GM19025 (cell line): ENCODE data around the gene RNF167.
"Not testable (repeated sequence)": the region's sequence is repeated elsewhere in the genome, so short reads cannot be mapped to it uniquely, and the experiment has no call there.

Experiments used
- ATAC-seq: cut with Tn5 transposase; IDR thresholded peaks from one replicate; pipeline ENCODE4 v1.9.1; 2021; ENCODE audit warnings: mild to moderate bottlenecking, low read depth, moderate library complexity; ENCODE audit not compliant: unreplicated experiment

RNF167 gene

GRCh38 chr17:4901648-4902344 is 38.3 kb upstream of the RNF167 start:
- no peak for ATAC-seq

DNA sequence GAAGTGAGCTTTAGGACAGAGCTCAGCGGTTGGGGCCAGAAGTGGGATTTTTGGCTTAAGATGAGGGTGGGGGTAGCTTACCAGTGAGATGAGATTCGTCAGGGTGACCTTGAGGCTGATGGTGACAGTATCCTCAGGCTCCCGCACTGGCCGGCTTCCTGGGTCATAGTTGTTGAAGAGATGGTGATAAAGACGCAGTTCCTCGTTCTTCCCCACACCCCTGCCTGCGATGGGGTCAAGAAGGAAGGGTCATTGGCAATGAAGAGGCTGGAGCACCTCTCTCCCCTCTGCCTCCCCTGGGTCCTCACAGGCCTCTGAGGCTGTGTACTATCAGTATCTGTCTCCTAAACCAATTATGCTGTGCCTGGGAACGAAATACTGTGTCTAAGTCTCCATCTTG is 37.5 kb upstream of the RNF167 start:
- ATAC-seq: no peak

DNA sequence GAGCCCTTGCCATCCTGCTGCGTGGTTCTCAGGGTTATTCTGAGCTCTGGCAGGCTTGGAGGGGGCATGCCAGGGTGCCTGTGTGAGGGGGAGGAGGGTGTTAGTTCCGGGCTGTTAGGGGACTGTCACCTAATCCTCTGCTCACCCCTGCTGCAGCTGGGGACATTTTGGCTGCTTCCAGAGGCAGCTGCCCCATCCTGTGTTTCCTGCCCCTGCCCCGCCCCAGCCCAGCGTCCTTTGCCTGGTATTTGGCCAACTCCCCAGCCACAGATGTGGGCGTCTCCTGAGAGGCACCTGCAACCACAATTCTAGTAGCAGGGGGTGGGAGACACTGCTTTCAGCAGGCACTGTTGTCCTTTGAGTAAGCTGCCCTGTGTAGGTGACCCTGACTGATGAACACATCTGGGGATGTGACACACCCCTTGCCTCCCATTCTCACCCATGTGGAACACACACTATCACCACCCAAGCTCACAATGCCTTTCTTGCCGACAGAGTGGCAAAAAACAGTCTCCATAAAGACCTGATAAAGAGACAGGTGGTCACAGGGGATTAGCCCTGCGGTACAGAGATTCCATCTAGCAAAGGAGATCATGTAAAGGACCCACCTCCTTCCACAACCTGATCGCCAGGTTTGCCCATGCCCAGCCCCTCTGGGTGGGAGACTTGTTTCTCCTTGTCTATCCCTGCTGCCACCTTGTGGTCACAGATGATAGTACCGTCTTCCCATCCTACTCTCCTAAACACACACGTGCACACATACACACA is 36.8 kb upstream of the RNF167 start, which contains the start of gene CHRNE:
Gene CHRNE, minus strand, starts transcription at position 48 of the 768 bp plus-strand sequence. Its CDS starts 35 bp downstream, at position 13.
- no peak for ATAC-seq

- not testable (repeated sequence) for ATAC-seq
Observed at GRCh38 chr17:4906642-4907041, 33.4 kb upstream of the RNF167 start.

DNA sequence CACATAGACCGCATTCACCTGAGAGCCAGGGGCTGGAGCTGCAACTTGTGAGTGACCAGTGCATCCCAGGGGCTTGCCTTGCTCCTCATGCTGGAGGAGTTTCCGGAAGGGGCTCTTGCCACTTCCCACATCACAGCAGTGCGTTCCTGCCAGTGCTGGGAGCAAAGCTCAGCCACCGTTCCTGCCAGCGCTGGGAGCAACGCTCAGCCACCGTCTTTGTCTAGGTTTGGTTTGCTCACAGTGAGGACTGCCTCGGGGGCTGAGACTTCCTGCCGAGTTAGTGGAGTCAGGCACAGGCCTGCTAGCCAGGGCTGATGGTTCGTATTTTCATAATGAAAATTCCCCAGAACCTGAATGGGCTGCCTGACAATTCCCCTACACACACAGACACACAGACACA is 31.8 kb upstream of the RNF167 start:
- ATAC-seq: no peak

DNA sequence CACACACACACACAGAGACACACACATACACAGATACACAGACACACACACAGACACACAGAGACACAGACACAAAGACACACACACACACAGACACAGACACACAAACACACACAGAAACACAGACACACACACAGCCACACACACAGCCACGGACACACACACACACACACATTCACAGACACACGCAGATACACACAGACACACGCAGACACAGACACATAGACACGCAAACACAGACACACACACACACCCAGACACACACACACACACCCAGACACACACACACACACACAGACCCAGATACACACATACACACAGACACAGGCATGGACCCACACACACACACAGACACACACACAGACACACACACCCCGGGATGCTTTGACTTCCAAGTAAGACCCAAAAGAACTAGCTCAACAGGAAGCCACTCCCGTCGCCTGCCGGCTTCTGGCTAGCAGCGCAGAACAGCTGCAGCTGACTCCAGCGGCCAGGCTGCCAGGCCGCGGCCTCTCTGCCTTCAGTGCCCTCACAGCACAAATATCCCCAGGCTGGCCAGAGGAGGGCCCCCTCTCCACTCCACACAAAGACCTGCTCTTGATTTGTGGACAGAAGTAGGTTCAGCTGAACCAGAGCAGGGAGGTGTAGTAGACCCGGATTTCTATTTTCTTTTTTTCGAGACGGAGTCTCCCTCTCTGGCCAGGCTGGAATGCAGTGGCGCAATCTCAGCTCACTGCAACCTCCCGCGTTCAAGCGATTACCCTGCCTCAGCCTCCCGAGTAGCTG is 31.2 kb upstream of the RNF167 start:
- no peak for ATAC-seq

DNA sequence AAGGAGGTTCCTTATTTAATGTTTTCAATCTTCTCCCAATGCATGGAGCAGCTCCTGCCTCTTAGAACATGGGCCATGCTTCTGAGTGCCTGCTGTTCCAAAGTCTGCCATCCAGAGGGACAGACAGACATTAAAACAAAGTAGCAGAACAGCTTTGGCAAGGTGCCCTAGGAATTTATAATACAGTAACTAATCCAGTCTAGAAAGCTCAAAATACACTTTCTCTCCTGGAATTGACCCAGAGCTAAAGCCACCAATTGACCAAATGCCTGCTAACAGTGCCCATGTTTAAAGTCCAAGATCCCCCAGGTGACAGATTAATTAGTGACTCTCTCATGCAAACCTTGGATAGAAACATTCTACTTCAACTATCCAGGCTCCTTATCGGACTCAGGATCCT is 26.1 kb upstream of the RNF167 start:
- no peak for ATAC-seq

DNA sequence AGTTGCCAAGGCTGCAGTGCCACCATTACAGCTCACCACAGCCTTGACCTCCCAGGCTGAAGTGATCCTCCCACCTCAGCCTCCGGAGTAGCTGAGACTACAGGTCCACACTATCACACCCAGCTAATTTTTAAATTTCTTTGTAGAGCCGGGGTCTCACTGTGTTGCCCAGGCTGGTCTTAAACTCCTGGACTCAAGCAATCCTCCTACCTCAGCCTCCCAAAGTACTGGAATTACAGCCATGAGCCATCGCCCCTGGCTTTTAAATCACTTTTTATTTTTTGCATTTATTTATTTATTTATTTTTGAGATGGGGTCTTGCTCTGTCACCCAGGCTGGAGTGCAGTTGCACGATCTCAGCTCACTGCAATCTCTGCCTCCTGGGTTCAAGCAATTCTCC is 25.5 kb upstream of the RNF167 start:
- not testable (repeated sequence) for ATAC-seq

- ATAC-seq: no peak
Observed at GRCh38 chr17:4919511-4920047, 20.5 kb upstream of the RNF167 start.

- no peak for ATAC-seq
Observed at GRCh38 chr17:4920351-4921048, 19.6 kb upstream of the RNF167 start.

- no peak for ATAC-seq
Observed at GRCh38 chr17:4921320-4921719, 18.7 kb upstream of the RNF167 start.

- not testable (repeated sequence) for ATAC-seq
Observed at GRCh38 chr17:4926577-4927335, 13.3 kb upstream of the RNF167 start.

- no peak for ATAC-seq
Observed at GRCh38 chr17:4928881-4929280, 11.2 kb upstream of the RNF167 start.

DNA sequence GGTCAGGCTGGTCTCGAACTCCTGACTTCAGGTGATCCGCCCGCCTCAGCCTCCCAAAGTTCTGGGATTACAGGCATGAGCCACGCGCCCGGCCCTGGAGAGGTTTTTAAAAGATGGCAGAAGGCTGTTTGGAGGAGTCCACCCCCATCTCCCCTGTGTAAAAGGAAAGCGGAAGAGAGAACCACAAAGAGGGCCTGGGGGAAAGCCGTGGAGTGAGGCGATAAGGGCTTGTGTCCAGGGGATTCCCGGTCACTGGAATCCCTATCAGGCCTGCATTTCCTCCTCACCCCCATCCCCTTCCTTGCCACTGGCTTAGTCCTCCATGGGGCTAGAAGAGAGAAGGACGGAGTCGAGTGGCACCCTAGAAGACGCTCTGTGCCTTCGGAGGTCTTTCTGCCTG is 8.1 kb upstream of the RNF167 start, which contains the start of gene GP1BA:
Gene GP1BA, plus strand, starts transcription at position 315 of the 400 bp plus-strand sequence. CDS start 328 bp downstream, outside the sequence.
- no peak for ATAC-seq

DNA sequence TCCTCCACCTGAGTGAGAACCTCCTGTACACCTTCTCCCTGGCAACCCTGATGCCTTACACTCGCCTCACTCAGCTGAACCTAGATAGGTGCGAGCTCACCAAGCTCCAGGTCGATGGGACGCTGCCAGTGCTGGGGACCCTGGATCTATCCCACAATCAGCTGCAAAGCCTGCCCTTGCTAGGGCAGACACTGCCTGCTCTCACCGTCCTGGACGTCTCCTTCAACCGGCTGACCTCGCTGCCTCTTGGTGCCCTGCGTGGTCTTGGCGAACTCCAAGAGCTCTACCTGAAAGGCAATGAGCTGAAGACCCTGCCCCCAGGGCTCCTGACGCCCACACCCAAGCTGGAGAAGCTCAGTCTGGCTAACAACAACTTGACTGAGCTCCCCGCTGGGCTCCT is 7.3 kb upstream of the RNF167 start:
- ATAC-seq: no peak

- ATAC-seq: no peak
Observed at GRCh38 chr17:4933646-4934045, 6.4 kb upstream of the RNF167 start.

DNA sequence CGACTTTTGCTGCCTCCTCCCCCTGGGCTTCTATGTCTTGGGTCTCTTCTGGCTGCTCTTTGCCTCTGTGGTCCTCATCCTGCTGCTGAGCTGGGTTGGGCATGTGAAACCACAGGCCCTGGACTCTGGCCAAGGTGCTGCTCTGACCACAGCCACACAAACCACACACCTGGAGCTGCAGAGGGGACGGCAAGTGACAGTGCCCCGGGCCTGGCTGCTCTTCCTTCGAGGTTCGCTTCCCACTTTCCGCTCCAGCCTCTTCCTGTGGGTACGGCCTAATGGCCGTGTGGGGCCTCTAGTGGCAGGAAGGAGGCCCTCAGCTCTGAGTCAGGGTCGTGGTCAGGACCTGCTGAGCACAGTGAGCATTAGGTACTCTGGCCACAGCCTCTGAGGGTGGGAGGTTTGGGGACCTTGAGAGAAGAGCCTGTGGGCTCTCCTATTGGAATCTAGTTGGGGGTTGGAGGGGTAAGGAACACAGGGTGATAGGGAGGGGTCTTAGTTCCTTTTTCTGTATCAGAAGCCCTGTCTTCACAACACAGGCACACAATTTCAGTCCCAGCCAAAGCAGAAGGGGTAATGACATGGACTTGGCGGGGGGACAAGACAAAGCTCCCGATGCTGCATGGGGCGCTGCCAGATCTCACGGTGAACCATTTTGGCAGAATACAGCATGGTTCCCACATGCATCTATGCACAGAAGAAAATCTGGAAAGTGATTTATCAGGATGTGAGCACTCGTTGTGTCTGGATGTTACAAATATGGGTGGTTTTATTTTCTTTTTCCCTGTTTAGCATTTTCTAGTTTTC is 5.7 kb upstream of the RNF167 start:
- ATAC-seq: no peak

GRCh38 chr17:4935650-4936049 is 4.4 kb upstream of the RNF167 start:
- ATAC-seq: no peak

- ATAC-seq: no peak
Observed at GRCh38 chr17:4936436-4936835, 3.6 kb upstream of the RNF167 start.
